Measurements from ENCODE around the gene OR52W1.

- no peak for TF ChIP-seq SIN3A (IDR thresholded peaks at IDR 0.05; ENCODE audit: borderline replicate concordance, insufficient read depth, low read length)
- no peak for TF ChIP-seq REST (IDR thresholded peaks at IDR 0.05; ENCODE audit: insufficient read depth in 1 of 2, low read depth in 2 of 2, low read length in 2 of 2)
These were observed 4.9 kb upstream of the OR52W1 start for GRCh38 chr11:6194065-6194581.
